Muscle of arm (tissue), 12 donors: ENCODE measurements around the gene CPLX1. TPM values are rescaled to one million over a fixed set of nuclear protein-coding genes. Genes with fewer than 3 reads are reported as not detected.
A peak's percentile ranks its signal among the peaks of the same experiment; 100 is the strongest.
"Not testable (repeated sequence)": the region's sequence is repeated elsewhere in the genome, so short reads cannot be mapped to it uniquely, and the experiment has no call there.

Experiments used
- DNase-seq: peaks from one replicate; pipeline ENCODE4 v3.0.0-alpha.2; 2013
- polyA plus RNA-seq, 12 donors: library from polyadenylated mRNA; unstranded; fragments of 120-200 nt; gene quantifications; one replicate each; pipeline ENCODE4 v1.2.1, GENCODE V29; 2013; ENCODE audit not compliant: insufficient read length in 12 of 12

Gene CPLX1
- polyA plus RNA-seq, 12 donors = 0.12 to 1.7 (median 0.33) TPM; not detected in 2

GRCh38 chr4:761086-761485 is 64.8 kb downstream of the CPLX1 start:
- no peak for DNase-seq

DNA sequence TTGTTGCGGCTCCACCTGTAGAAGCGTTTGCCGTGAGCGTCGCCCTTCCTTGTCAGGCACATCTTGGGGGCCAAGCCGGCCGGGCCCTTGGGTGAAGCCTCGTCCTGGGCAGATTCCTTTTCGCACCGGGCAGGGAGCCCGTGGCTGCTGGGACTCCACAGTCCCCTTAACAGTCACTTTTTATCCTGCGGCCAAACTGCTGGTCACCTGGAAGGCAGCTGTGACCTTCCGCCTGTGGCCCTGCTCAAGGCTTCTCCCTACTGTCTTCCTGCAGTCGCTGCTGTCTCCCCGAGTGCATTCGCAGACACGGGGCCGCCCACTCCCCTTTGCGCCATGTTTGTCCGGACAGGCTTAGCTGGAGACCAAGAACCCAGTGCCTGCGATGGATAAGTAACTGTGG is 65.3 kb downstream of the CPLX1 start:
- no peak for DNase-seq

DNA sequence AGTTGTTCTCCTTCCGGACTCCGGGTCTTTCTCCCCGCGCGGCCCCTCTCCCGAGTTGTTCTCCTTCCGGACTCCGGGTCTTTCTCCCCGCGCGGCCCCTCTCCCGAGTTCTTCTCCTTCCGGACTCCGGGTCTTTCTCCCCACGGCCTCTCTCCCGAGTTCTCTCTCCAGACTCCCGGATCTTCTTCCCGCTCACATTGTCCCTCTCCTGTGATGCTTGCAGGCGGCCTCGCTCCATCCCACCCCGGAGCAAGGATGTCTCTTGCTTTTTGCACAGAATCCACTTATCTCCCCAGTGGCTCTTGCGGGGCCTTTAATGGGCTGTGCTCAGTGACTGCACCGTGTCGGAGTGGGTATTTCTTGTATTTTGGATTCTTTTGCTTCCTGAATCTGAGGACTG is 66.1 kb downstream of the CPLX1 start:
- not testable (repeated sequence) for DNase-seq

DNA sequence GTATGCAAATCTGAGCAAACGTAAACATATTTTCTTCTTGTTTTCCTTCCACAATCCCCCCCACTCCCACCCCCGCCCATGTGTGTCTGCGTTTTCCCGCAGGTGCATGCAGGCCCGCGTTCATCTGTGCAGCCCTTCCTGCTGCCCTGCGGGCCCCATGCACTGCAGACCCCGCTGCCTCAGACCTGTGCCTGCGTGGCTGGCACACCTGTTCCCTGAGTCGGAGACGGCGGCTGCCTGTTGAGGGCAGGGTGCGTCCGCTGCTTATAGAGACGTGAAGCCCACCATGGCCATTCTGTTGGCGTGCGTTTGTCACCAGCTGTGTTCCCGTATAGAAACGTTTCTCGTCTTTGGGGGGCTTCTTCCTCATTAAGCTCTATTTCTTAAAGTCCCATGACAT is 68.8 kb downstream of the CPLX1 start:
- DNase-seq = no peak

DNA sequence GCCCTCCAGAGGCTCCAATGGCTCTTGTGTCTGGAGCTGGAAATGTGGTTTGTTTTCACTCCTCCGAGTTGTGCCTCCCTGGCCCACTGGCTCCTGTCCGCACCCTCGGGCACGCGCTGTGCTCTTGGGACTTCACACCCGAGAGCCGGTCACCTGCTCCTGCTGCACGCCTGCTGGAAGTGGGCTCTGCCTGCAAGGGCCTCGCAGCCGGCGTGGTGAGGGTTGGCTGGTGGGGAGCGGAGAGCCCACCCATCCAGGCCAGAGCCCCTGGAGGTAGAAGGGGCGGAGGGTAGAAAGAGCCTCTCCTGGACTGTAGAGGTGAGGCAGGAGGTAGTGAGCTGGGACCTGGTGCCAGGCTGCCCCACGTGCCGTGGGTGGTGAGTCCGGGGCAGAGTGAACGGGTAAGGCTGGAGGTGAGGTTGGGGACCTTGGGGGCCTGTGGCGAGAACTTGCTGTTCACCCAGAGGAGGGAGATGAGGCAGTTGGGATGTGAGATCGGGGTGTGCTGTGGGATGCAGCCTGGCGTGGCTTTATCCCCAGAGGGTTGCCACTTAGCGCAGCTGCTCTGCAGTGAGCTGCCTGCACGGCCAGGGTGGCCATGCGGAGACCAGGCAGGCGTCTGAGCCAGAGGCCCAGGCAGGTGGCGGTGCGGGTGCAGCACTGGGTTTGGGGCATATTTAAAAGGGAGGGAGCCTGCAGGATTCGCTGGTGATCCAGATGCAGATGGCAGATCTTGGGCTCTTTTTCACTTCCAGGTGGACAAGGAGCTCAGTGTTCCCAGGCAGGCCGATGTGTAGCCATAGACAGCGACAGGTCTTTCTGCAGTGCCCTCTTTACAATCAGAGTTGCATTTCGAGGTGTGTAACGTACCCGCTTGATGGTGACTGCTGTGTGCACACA is 71.5 kb downstream of the CPLX1 start:
- no peak for DNase-seq

GRCh38 chr4:753186-753585 is 72.7 kb downstream of the CPLX1 start:
- not testable (repeated sequence) for DNase-seq

- no peak for DNase-seq
These were observed 73.6 kb downstream of the CPLX1 start for GRCh38 chr4:752196-752861.

GRCh38 chr4:751676-752075 is 74.3 kb downstream of the CPLX1 start:
- no peak for DNase-seq

DNA sequence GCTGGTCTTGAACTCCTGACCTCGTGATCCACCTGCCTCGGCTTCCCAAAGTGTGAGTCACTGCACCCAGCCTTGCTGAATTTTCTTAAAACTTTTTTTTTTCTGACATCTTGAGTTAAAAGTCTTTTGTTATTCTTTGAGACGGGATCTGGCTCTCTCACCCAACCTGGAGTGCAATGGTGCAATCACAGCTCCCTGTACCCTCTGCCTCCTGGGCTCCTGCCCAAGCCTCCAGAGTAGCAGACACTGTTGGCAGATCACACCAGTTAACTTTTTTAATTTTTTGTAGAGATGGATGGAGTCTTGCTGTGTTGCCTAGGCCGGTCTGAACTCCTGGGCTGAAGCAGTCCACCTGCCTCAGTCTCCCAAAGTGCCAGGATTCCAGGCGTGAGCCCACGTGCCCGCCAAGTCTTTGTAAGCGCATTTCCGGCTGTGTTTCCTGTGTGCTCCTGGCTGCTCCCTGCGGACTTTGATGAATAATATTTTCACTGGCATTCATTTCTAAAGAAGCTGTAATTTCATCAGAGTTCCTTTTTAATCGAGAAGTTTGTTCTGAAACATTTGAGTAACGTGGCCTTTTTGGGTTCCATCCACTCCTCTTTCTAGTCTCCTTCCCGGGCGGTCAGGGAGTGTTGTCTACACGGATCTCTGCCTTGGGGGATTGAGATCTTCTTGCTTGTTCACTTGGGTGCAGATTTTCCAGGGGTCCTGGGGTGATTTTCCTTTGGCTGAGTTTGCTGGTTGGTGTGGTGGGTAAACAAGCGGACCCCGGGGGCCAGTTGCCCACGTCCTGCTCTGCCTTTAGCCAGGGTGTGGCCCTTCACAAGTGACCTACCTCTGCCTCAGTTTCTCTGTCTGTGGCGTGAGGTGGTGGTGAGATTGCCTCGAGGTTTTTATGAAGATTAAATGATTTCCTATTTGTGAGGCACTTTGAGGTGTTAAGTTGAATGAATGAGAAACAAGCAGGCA is 75.9 kb downstream of the CPLX1 start:
- DNase-seq = no peak

DNA sequence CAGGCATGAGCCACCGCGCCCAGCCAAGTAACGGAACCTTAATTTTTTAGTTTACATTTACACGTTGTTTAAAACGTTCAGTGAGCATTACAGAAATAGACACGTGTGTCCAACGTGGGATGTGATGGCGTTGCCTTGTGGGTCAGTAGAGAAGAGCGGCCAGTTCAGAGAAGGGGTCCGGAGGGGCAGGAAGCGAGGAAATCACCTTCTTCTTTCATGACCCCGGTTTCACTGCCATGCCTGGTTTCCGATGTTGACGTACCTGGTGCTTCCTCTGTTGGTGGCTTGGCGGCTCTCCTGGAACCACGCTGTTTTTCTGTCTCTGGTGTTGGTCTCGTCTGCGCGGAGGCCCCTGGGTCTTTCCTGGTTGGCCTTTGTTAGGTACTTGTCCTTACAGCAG is 77.5 kb downstream of the CPLX1 start:
- no peak for DNase-seq

DNA sequence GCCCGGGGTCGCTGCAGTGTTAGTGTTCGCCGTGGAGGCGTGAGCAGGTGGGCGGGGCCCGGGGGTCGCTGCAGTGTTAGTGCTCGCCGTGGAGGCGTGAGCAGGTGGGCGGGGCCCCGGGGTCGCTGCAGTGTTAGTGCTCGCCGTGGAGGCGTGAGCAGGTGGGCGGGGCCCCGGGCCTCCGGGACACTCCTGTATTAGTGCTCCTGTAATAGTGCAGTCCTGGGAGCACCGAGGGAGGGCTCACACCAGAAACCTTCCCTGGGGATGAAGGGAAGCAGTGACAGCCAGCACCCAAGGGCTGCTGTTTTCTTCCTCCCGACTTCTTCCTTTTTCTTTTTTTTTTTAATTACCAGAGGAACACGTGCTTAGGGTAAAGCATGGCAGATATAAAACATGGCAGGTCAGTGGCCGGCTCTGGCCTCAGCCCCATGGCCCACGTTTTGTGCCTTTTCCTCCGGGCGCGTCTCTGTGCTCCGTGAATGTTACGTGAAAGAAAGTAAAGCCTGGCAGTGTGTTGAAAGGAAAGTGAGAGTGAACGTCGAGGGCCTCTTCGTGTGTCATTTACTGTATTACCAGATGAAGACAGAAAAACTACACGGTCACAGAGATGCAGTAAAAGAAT is 78.3 kb downstream of the CPLX1 start:
- no peak for DNase-seq

DNA sequence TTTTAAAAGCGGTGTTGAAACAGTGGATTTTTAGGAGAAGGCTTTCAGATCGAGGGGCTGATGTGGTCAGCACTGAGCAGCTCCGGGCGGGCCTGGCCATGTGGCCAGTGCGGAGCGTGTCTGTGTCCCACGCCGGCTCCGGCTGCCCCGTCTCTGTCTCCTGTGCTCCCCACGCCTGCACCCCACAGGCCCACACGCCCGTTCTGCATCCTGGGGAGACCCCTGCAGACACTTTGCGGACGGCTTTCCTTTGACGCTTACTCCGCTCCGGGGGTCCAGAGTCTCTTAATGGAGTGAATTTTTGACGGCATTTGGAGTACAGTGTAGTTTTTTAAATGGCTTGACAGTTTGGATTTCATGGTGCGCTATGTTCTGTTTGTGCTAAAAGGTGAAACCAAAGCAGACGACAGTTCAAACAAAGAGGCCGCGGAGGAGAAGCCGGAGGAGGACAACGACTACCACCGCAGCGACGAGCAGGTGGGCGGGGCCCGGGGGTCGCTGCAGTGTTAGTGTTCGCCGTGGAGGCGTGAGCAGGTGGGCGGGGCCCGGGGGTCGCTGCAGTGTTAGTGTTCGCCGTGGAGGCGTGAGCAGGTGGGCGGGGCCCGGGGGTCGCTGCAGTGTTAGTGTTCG is 81.6 kb downstream of the CPLX1 start:
- DNase-seq = no peak

- no peak for DNase-seq
These were observed 82.3 kb downstream of the CPLX1 start for GRCh38 chr4:743463-744211.

DNA sequence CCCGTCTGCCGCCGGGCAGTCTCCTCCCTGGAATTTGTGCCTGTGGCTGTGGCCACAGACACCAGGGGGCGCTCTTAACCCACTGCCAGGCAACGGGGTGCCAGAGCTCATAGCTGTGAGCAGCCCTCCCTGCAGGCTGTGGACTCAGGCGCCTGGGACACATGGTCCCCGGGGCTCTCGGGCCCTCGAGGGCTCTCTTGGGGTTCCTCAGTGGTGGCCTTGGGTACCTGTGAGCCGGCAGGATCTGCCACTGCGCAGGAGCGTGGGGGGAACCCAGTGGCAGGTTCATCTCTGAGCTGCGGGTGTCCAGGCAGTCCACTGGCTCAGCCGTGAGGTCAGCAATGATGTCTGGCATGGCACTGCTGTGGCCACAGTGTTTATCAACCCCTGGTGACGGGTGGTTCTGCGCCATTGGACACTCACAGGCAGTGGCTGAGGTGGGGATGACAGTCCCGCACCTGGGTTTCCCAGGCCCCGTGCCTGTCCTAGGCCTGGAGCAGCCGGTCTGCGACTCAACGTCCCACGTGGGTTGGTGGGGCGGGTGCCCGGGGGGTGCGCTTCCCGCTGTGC is 83.1 kb downstream of the CPLX1 start:
- DNase-seq = peak; percentile 46

DNA sequence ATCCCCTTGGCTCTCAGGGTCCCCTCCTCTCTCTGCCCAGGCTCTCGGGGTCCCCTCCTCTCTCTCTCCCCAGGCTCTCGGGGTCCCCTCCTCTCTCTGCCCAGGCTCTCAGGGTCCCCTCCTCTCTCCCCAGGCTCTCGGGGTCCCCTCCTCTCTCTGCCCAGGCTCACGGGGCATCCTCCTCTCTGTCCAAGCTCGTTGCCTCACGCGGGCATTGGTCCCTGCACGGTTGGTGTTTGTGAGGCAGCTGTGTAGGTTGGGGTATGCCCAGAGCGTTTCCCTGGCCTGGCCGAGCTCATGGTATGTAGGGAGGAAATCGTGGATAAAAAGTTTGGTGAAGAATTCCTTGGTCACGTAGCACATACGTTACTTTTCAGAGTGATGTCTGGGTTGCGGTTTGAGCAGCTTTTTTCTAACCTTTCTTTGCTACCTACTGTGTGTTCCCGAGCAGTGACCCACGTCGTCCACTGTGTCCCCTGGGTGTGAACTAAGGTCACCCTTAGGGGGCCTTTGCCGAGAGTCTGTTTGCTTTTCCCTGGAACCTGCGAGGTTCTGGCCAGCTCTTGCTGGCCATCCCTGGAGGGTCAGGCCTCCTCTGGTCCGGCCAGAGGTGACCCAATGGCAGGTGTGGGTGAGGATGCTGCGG is 83.7 kb downstream of the CPLX1 start:
- no peak for DNase-seq

DNA sequence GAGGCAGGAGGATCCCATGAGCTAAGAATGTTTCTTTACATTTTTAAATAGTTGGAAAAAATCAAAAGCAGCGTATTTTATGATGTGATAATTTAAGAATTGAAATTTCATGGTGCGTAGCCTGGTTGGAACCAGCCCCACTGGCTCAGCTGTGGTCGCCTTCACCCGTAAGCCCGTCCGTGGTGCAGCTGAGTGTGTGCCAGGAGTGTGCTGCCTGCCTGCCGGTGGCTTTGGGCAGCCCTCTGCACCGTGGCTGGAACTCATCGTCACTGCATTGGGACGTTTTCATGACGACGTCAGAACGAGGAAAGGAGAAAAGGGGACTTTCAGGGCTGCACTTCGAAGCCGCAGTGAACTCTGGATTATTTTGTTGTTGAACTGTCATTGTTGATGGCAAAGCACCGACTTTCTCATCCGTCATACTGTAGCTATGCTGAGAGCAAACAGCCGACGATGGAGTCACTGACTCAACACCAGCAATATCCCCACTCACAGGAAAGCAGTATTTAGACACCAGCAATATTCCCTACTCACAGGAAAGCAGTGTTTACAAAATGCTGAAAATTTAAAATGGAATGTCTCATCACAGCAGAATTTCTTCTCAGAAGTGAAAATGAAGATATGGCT is 85.2 kb downstream of the CPLX1 start:
- no peak for DNase-seq

DNA sequence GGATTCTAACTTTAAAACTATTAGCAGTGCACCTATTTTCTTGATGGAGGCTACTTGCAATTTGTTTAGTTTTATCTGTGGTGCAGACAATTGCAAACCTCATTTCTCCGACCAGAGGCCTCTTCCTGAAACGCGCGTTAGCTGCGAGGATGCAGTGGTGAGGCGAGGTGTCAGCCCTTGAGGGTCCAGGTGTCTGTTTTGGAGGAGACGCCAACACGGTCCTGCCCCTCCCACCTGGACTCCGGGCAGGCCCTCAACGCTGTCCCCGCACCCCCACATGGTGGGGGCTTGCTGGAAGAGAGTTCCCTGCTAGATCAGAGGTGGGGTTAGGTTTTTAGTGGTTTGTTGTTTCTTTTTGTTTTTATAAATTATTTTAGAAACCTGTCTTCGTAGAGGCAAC is 85.9 kb downstream of the CPLX1 start:
- no peak for DNase-seq

DNA sequence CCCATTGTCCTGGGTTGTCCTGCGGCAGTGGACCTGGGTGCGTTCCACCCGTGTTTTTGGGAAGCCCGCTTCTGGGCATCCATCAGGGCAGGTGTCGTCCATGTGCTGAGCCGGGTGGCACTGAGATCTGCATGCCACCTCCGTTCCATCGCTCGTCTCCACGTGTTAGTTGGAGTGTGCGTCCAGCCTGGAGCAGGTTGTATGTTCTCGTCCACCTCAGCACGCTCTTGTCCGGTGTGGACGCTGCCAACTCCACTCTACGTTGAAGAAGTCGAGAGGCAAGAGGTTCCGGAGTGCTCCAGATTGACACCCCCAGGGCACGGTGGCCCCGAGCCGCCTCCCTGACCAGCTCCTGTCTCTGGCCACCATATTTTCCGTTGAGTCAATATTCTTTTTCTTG is 86.4 kb downstream of the CPLX1 start:
- DNase-seq = no peak

DNA sequence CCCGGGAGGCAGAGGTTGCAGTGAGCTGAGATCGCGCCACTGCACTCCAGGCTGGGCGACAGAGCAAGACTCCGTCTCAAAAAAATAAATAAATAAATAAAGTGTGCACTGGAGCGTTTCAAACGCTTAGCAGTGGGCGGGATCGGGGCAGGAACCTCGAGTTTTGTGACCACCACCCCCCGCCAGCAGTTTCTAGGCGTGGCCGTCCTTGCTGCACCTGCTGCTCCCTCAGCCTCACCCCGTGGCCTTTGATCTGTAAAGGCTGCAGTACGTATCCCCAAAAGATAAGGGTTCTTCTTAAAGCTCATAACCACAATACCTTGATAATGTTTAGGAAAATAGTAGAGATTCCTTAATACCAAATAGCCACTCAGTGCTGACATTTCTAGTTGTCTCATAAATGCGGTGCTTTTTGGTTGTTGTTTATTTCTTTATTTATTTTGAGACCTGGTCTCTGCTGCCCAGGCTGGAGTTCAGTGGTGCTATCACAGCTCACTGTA is 87.1 kb downstream of the CPLX1 start:
- no peak for DNase-seq
